A172 (cell line): ENCODE measurements around the gene CTSK. TPM values are rescaled to one million over a fixed set of nuclear protein-coding genes. Genes with fewer than 3 reads are reported as not detected.
"Not testable (repeated sequence)": the region's sequence is repeated elsewhere in the genome, so short reads cannot be mapped to it uniquely, and the experiment has no call there.

ENCODE experiments used
- DNase-seq: peaks from one replicate; pipeline ENCODE4 v3.0.0-alpha.2; 2015; ENCODE audit warnings: low spot score
- total RNA-seq: library from RNA; depleted of rRNA; stranded (reverse); fragments of >200 nt; shearing (Covaris generic); gene quantifications from 2 replicates; pipeline ENCODE4 v1.2.3, GENCODE V29; 2014

The CTSK gene
- total RNA-seq, 1 experiment from 2014 or later: 3.4 TPM

DNA sequence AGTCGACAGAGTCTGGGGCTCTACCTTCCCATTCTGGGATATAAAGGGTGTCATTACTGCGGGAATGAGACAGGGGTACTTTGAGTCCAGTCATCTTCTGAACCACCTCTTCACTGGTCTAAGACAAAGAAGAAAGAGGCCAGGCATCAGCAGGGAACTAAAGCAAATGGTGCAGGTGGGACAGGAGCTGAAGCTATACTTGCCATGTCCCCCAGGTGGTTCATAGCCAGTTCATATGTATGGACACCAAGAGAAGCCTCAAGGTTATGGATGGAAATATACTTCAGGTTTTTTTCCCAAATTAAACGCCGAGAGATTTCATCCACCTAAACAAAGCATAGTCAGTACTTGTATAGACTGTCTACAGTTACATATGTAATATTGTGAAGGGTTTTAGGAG lies 2.2 kb downstream of the CTSK start:
- DNase-seq: no peak

DNA sequence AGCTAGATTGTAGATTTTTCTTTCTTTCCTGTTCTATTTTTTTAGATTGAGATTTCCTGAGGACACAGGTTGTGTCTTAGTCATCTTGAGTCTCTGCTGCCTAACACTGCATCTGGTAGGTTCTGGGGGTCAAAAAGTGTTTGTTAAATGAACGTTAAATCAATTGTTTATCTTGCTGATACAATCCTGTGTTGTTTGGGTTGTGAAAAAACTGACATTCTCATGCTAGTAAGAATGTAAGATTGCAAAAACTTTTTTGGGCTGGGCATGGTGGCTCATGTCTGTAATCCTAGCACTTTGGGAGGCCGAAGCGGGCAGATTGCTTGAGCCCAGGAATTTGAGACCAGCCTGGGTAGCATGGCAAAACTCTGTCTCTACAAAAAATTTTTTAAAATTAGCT lies 3.4 kb downstream of the CTSK start:
- DNase-seq: no peak

DNA sequence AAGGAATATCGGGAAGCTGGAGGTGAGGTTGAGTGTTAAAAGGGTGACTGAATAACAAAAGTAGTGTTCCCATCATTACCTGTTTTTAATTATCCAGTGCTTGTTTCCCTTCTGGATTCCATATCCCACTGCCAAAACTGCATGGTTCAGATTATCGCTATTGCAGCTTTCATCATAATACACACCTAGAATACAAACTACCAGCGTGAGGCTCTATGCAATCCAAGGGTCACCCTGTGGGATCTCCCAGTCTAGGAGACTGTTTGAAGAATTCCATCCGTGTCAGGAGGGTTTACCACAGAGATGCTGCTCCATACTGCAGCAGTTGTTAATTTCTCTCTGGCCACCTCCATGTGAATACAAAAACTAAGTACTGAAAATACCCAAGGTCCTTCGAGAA lies 9.0 kb downstream of the CTSK start:
- DNase-seq: no peak

DNA sequence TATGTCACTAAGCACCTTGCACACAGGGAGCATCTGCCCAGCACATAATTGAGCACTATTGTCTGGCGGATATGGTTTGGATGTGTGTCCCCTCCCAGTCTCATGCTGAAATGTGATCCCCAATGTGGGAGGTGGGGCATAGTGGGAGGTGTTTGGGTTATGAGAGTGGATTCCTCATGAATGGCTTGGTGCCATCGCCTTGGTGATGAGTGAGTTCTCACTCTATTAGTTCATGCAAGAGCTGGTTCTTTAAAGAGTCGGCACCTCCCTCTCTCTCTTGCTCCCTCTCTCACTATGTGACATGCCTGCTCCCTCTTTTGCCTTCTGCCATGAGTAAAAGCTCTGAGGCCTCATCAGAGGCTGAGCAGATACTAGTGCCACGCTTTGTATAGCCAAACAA lies 9.5 kb downstream of the CTSK start:
- DNase-seq: no peak

GRCh38 chr1:150796374-150796773 lies 11.7 kb downstream of the CTSK start:
- DNase-seq: no peak

GRCh38 chr1:150793778-150794177 lies 14.3 kb downstream of the CTSK start:
- not testable (repeated sequence) for DNase-seq

DNA sequence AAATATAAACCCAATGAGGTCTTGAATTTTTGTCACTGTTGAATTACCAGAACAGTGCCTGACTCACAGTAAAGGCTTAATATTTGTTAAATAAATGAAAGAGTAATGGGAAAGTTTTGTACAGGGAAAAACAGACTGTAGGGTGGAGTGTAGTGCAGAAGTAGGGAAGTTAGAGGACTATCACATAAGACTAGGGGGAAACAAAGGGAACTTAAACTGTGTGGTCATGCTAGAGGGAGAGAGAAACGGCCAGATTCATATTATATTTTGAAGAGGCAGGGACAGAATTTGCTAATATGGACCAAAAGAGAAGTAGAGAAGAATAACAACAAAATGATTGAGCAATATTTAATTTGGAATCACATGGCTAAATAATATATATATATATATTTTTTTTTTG lies 14.8 kb downstream of the CTSK start:
- DNase-seq: no peak

- DNase-seq: no peak
Observed at GRCh38 chr1:150791585-150791984, 16.5 kb downstream of the CTSK start.

- no peak for DNase-seq
Observed at GRCh38 chr1:150789396-150789795, 18.7 kb downstream of the CTSK start.

GRCh38 chr1:150788946-150789345 lies 19.1 kb downstream of the CTSK start:
- no peak for DNase-seq

- no peak for DNase-seq
Observed at GRCh38 chr1:150787455-150787854, 20.6 kb downstream of the CTSK start.

DNA sequence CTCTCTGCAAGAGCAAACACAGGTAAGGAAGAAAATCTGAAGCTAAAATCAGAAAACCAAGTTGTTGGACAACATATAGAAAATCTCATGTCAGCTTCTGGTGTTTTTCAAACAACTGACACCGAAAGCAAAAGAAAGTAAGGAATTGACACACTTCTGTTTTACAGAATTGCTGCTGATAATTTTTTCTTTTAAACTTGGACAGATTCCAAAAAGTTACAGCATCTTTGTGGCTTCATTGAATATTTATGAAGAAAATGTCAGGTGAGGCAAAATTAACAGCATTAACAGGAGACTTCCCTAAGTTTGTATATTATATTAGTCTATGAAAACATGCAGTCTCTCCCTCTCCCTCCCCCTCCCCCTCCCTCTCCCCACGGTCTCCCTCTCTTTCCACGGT lies 27.6 kb downstream of the CTSK start:
- no peak for DNase-seq

- DNase-seq: no peak
Observed at GRCh38 chr1:150778409-150778808, 29.7 kb downstream of the CTSK start.

DNA sequence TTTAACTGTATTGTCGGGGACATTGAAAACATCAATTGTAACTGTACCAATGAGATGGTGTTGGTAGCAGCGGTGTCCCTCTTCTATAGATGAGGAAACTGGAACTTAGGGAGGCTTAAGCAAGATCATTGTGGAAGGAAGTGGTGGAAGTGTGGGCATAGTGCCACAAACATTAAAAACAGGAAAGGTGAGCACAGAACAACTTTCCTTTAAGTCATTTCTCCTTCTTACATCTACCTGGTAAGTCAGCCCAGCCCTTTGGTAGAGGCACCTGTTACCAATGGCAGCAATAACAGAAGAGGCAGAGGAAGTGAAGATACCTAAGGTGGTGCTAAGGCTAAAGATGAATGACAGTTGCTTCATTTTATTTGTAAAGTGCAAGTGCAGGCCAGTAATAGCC lies 30.5 kb downstream of the CTSK start:
- no peak for DNase-seq

- not testable (repeated sequence) for DNase-seq
Observed at GRCh38 chr1:150775931-150776505, 32.0 kb downstream of the CTSK start.

- DNase-seq: no peak
Observed at GRCh38 chr1:150775276-150775675, 32.8 kb downstream of the CTSK start.

- DNase-seq: no peak
Observed at GRCh38 chr1:150772326-150772725, 35.7 kb downstream of the CTSK start.

DNA sequence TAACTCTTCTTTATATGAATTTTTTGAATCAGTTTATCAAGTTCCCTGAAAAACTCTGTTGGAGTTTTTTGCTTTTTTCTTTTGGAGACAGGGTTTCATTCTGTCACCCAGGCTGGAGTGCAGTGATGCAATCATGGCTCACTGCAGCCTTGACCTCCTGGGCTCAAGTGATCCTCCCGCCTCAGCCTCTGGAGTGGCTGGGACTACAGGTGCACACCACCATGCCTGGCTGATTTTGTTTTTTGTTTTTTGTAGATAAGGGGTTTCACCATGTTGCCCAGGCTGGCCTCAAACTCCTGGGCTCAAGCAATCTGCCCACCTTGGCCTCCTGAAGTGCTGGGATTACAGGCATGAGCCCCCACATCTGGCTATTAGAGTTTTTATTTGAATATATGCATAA lies 40.4 kb downstream of the CTSK start:
- not testable (repeated sequence) for DNase-seq

- DNase-seq: not testable (repeated sequence)
Observed at GRCh38 chr1:150765977-150766301, 42.1 kb downstream of the CTSK start.

- DNase-seq: peak; percentile 25
Observed at GRCh38 chr1:150765296-150765976, 42.6 kb downstream of the CTSK start, which contains the start of gene CTSS. Gene CTSS, minus strand, starts transcription at chr1:150765778. Its CDS starts 1,015 bp downstream, at chr1:150764763.

GRCh38 chr1:150764617-150765101 lies 43.4 kb downstream of the CTSK start:
- peak; percentile 74 for DNase-seq

DNA sequence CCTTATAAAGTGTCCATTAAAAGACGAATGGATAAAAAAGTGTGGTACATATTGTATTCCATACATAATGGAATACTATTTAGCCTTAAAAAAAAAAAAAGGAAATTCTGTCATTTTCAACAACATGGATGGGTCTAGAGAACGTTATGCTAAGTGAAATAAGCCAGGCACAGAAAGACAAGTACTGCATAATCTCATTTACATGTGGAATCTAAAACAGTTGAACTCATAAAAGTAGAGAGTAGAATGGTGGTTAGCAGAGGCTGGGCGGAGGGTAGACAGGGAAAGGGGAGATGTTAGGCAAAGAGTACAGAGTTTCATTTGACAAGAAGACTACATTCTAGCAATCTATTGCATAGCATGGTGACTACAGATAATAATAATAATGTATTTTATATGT lies 45.0 kb downstream of the CTSK start:
- DNase-seq: no peak

- no peak for DNase-seq
Observed at GRCh38 chr1:150762552-150762951, 45.5 kb downstream of the CTSK start.

- no peak for DNase-seq
Observed at GRCh38 chr1:150761801-150762200, 46.3 kb downstream of the CTSK start.
